Smooth muscle cell (in vitro differentiated cells): Measurements from ENCODE around the gene COX10. TPM values are rescaled to one million over a fixed set of nuclear protein-coding genes. Genes with fewer than 3 reads are reported as not detected.

Source experiments
- DNase-seq: peaks from one replicate; lab custom pipeline; 2025; ENCODE audit not compliant: unreplicated experiment; lab: John Stamatoyannopoulos, UW
- H2AFZ ChIP-seq: fragments of 200-600 bp; sonication (generic); 2 replicates; pipeline ENCODE4 v1.6.0; 2016; ENCODE audit warnings: antibody characterized with exemption, low read depth, mild to moderate bottlenecking
- H3F3A ChIP-seq: fragments of 200-600 bp; sonication (generic); 2 replicates; pipeline ENCODE4 v1.6.0; 2017; ENCODE audit warnings: antibody characterized with exemption, low read depth
- H3K27ac ChIP-seq: fragments of 200-600 bp; sonication (generic); 2 replicates; pipeline ENCODE4 v1.5.1; 2016; ENCODE audit warnings: low read depth, mild to moderate bottlenecking
- H3K27me3 ChIP-seq: fragments of 200-600 bp; sonication (generic); 2 replicates; pipeline ENCODE4 v1.6.1; 2016; ENCODE audit warnings: low read depth, mild to moderate bottlenecking
- H3K36me3 ChIP-seq: fragments of 200-600 bp; sonication (generic); 2 replicates; pipeline ENCODE4 v1.5.1; 2016; ENCODE audit warnings: low read depth
- H3K4me1 ChIP-seq: fragments of 200-600 bp; sonication (generic); 2 replicates; pipeline ENCODE4 v1.5.1; 2016; ENCODE audit warnings: low read depth
- H3K4me2 ChIP-seq: fragments of 200-600 bp; sonication (generic); 2 replicates; pipeline ENCODE4 v1.6.0; 2016; ENCODE audit warnings: mild to moderate bottlenecking
- H3K4me3 ChIP-seq: fragments of 200-600 bp; sonication (generic); 2 replicates; pipeline ENCODE4 v1.5.1; 2016; ENCODE audit warnings: mild to moderate bottlenecking
- H3K79me2 ChIP-seq: fragments of 200-600 bp; sonication (generic); 2 replicates; pipeline ENCODE4 v1.6.0; 2016; ENCODE audit warnings: low read depth, mild to moderate bottlenecking
- H3K9ac ChIP-seq: fragments of 200-600 bp; sonication (generic); 2 replicates; pipeline ENCODE4 v1.6.0; 2016; ENCODE audit warnings: low read depth
- H3K9me3 ChIP-seq: fragments of 200-600 bp; sonication (generic); replicated peaks from 2 replicates; pipeline ENCODE4 v1.5.1; 2016; ENCODE audit warnings: low read depth
- H4K20me1 ChIP-seq: fragments of 200-600 bp; sonication (generic); 2 replicates; pipeline ENCODE4 v1.6.0; 2016; ENCODE audit warnings: low read depth
- CTCF ChIP-seq: fragments of 200-600 bp; sonication (generic); IDR thresholded peaks from 2 replicates; pipeline ENCODE4 v1.5.1; 2017; ENCODE audit warnings: borderline replicate concordance, mild to moderate bottlenecking, antibody characterized with exemption; ENCODE audit not compliant: insufficient read depth, poor library complexity, severe bottlenecking
- WGBS: methylation state at CpG from one replicate; pipeline ENCODE4 v1.1.7; 2016; ENCODE audit warnings: low lambda C conversion rate; 5-methylcytosine and 5-hydroxymethylcytosine counted together
- polyA plus RNA-seq: library from polyadenylated mRNA; unstranded; fragments of >200 nt; fragmentation: Nextera tagmentation; extraction: Ambion mirVana; gene quantifications from 2 replicates; pipeline ENCODE4 v1.2.1, GENCODE V29; 2016
- total RNA-seq: library from RNA; depleted of rRNA; stranded (reverse); fragments of >200 nt; gene quantifications from 2 replicates; pipeline ENCODE4 v1.2.3, GENCODE V29; 2014

The COX10 gene
- total and polyA plus RNA-seq, 2 experiments from 2014 or later = 15.1 to 18.4 TPM

DNA sequence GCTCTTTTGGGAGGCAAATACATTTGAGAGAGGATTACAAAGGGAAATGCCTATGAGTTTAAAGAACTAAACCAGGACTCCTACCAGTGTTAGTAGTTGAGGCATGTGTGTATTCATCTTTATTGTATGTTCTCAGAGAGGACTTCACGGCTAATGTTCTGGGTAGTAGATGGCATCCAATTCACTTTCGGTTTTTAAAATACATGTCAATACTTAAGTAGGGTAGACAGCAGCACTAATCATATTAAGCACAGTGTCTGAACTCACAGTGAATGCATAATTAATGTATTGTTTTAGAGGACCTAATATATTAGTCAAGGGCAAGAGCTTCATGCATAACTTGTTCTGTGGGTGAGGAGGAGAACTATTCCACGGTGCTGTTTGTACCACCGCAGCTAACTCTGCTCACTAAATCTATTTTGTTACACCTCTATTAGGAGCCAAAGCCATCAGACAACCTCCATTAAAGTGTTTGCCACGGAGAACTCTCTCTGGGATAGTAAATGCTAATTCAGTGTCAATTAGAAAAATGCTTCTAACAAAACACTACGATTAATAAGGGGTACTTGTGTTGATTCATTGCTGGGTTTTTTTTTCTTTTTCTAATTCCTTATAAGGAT is 56.3 kb downstream of the COX10 start:
- 87% methylated on average over 6 of the region's 6 CpGs for WGBS
- no peak overlapping the region for H3K9ac ChIP-seq
- DNase-seq = no peak
- no peaks in the 10 kb centered on the region for H3F3A ChIP-seq
- H3K79me2 ChIP-seq = no peaks in the 10 kb centered on the region
- no peak overlapping the region for H3K4me2 ChIP-seq
- H4K20me1 ChIP-seq = peaks cover 30% of the 10 kb centered on the region
- no peaks in the 10 kb centered on the region for H3K27me3 ChIP-seq
- H3K27ac ChIP-seq = no peak overlapping the region
- TF ChIP-seq CTCF = no peak
- no peaks in the 10 kb centered on the region for H3K36me3 ChIP-seq
- no peak overlapping the region for H3K4me3 ChIP-seq
- H2AFZ ChIP-seq = no peak overlapping the region
- peaks cover under 1% of the 10 kb centered on the region for H3K9me3 ChIP-seq
- no peaks in the 10 kb centered on the region for H3K4me1 ChIP-seq

- peaks cover 11% of the 10 kb centered on the region for H4K20me1 ChIP-seq
- no peak overlapping the region for H3K4me3 ChIP-seq
- no peak overlapping the region for H3K4me2 ChIP-seq
- H3K9me3 ChIP-seq = peaks cover 4% of the 10 kb centered on the region
- DNase-seq = no peak
- no peak for TF ChIP-seq CTCF
- no peak overlapping the region for H3K27ac ChIP-seq
- H3F3A ChIP-seq = no peaks in the 10 kb centered on the region
- no peak overlapping the region for H2AFZ ChIP-seq
- no peaks in the 10 kb centered on the region for H3K4me1 ChIP-seq
- no peak overlapping the region for H3K9ac ChIP-seq
- H3K27me3 ChIP-seq = no peaks in the 10 kb centered on the region
- no peaks in the 10 kb centered on the region for H3K79me2 ChIP-seq
- H3K36me3 ChIP-seq = no peaks in the 10 kb centered on the region
These were observed 63.8 kb downstream of the COX10 start for GRCh38 chr17:14133104-14133503.

GRCh38 chr17:14134456-14134855 is 65.2 kb downstream of the COX10 start:
- Histone ChIP-seq H4K20me1 (peaks cover 17% of the 10 kb centered on the region), H3K79me2 (no peaks in the 10 kb centered on the region), H3K4me2 (no peak overlapping the region), H3K9ac (no peak overlapping the region), H3K9me3 (peaks cover 4% of the 10 kb centered on the region), H3K4me1 (no peaks in the 10 kb centered on the region), H2AFZ (no peak overlapping the region), H3K27me3 (no peaks in the 10 kb centered on the region), H3K27ac (no peak overlapping the region), H3K4me3 (no peak overlapping the region), H3F3A (no peaks in the 10 kb centered on the region), H3K36me3 (no peaks in the 10 kb centered on the region)
- 84% methylated on average over 2 of the region's 2 CpGs for WGBS
- DNase-seq = no peak
- no peak for TF ChIP-seq CTCF

GRCh38 chr17:14135906-14136590 is 66.7 kb downstream of the COX10 start:
- H3K79me2 ChIP-seq = no peaks in the 10 kb centered on the region
- H3F3A ChIP-seq = no peaks in the 10 kb centered on the region
- WGBS = 90% methylated on average over 4 of the region's 4 CpGs
- H3K9me3 ChIP-seq = no peaks in the 10 kb centered on the region
- H3K4me1 ChIP-seq = no peaks in the 10 kb centered on the region
- H2AFZ ChIP-seq = no peak overlapping the region
- no peak overlapping the region for H3K4me2 ChIP-seq
- H3K27ac ChIP-seq = no peak overlapping the region
- no peak for TF ChIP-seq CTCF
- no peak overlapping the region for H3K9ac ChIP-seq
- H3K4me3 ChIP-seq = no peak overlapping the region
- H3K27me3 ChIP-seq = no peaks in the 10 kb centered on the region
- no peak for DNase-seq
- peaks cover 18% of the 10 kb centered on the region for H4K20me1 ChIP-seq
- no peaks in the 10 kb centered on the region for H3K36me3 ChIP-seq
